ENCODE data around the gene OLFM3. TPM values are rescaled to one million over a fixed set of nuclear protein-coding genes. Genes with fewer than 3 reads are reported as not detected.

OLFM3 gene
- total RNA-seq, 1 donor from 2014 or later, result not detected

DNA sequence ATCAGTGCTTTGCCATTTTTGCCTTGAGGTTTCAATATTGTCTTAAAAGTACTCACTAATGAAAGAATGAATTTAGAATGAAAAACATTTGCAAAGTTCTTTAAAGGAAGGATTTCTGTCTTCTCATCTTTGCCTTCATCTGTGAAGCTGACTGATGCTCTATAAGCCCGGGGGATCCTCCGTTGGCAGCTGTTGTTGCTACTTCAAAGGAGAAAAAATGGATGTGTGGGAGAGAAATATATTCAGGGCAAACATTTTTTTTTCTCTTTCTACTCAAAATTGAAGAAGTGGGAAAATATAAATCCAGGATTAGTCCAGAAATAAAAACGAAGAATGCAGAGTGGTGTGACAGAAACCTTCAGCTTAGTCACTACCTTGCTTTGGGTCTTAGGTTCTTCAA is 142.5 kb downstream of the OLFM3 start:
- no peak for DNase-seq (ENCODE audit: low spot score)
- no peak for ATAC-seq

DNA sequence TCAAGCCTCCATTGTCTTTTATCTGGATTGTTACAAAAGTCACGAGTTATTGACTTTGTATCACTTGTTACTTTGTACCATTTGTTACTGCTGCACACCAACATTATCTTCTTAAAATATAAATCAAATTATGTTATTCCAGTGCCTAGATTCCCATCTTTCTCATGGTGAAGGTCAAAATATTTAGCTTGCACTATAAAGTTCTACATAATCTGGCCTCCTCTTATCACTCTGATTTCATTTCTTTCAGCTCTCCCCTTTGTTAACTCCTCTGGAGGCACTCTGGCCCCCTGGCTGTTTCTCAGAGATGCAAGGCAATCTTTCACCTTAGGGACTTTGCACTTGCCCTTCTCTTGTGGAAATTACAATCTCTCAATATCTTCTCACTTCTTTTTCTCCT is 143.8 kb downstream of the OLFM3 start:
- ATAC-seq (no peak), DNase-seq (ENCODE audit: low spot score) (no peak)

DNA sequence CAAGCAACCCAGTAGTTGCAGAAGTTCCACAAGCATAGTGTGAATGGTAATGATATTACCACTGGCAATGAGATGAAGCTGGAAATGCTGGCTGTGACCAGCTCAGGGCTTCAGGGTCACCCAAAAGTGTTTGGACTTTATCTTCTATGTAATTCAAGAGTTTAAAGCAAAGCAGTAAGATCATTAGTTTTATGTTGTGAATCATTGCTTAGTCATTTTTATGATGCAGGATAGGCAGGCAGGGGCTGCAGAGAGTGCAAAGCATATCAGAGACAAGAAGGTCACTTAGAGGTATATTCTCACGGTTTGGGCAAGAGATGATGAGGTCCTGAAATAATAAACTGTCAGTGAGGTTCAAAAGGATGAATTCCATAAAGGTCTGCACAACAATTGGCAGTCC is 147.4 kb downstream of the OLFM3 start:
- ATAC-seq (no peak), DNase-seq (ENCODE audit: low spot score) (no peak)

DNA sequence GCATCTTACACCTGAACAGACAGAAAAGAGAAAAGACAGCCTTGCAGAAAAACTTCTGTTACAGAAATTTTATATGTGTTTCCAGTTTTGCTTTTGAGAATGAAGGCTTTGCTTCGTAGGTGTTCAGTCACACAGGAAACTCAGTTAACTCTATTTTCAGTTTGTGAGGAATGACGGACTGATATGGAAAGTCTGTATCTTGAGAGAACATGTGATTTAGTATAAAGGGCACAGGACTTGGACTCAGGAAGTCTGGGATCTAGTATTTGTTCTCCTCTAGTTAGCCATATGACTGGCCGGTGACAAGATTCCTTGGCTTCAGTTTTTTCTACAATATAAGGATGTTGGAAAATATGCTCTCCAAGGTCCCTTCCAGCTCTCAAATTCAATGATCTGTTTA is 149.1 kb downstream of the OLFM3 start:
- DNase-seq (ENCODE audit: low spot score) (no peak), ATAC-seq (no peak)

DNA sequence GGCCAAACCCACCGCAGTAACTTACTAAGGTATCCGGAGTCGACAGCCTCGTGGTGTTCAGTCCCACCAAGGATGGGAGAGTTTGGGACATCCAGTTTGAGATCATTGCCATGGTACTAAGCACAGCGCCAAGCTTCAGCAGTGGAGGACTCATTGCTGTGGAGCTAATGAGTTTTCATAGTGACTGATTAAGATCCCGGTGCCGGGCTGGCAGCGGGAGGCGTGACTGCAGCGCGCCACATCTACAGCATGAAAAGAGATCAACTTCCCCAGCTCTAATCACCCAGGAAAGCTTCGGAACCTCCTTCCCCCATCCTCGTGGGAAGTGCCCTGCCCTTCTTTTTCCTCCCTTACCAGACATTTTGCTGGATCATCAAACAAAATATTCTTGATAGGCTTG is 149.9 kb downstream of the OLFM3 start:
- DNase-seq (ENCODE audit: low spot score) (no peak), ATAC-seq (no peak)

DNA sequence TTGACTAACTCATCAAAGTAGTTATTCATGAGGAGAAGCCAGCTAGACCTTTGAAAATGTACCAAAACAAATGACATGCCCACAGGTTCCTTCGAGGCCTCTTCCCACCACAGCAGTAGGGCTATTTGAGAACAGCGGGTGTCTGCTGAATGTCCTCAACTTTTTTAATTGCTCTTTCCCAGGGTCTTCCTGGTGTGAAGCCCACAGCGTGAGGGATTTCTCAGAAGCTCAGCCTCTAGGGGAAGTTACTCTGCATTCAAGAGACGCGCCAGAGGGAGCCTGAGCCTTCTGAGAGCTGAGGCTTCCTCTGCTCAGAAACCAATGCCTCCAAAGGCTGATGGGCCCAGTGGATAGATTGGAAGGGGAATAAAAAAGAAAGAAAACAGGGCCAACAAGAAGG is 153.6 kb downstream of the OLFM3 start:
- DNase-seq (ENCODE audit: low spot score) (no peak), ATAC-seq (no peak)

DNA sequence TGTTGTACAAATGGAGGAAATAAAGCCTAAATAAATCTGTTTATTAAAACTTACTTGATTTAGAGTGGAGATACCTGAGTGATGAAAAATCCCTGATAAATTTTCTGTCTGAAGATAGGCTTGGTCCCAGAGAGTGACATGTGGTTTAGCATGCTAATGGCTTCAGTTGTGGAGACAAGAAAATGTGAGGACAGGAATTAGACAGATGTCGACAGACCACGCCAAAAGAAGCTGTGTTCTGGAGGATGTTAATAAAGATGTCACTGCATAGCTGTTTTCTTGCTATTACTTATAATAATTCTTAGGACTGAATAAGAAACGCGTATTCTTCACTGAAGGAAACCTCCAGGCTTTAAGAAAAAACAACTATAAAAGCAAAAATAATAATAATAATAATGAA is 154.9 kb downstream of the OLFM3 start:
- ATAC-seq (no peak), DNase-seq (ENCODE audit: low spot score) (no peak)

DNA sequence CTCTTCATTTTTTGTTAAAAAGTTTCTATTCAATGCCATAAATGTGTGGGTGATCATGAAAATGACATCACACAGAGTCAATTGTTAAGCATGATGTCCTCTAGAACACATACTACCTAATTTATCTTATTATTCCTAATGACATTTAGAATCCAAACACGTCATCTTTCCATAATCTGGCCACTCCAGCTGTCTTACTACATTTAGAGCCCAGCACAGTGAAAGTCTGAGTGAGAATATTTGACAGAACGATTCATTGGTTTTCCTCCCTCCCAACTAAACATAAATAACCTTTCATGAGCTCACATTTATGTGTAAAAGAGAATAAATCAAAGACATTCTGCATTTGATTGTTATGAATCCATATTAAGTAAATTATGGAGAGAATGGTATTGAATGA is 160.7 kb downstream of the OLFM3 start:
- ATAC-seq (no peak), DNase-seq (ENCODE audit: low spot score) (no peak)

DNA sequence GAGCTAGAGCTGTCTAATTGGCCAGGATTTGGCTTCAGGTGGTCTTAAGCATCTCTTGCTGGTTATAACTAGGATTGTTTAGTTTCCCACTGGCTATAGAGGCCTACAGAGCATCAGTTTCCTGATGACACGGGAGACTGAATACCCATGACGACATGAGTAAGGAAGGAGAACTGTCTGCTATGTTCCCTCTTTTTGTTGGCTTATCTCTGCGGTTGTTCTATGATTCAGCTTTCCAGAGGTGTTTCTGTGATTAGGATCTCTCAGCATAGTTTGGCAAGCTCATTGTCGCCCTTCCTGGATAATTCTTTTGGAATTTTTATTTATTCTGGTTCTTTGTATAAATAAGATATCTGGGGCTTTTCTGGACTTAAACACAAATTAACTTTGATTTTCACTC is 163.4 kb downstream of the OLFM3 start:
- ATAC-seq (no peak), DNase-seq (ENCODE audit: low spot score) (no peak)

DNA sequence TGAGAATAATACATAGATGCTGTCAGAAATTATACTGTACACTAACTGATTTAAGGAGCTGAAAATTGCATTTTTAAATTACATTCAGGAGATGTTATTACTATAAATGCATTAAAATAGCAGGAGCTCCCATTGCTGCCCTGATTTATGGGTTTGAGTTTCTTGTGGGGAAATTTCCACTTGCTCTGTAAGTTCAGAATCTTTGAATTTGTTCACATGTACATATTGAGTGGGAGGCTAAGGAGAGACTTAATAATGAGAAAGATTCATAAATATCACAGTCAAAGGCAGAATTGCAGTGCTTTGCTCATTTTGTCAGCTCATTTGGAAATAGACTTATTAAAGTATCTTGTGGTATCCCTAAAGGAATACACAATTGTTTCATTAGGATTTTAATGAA is 170.3 kb downstream of the OLFM3 start:
- DNase-seq (ENCODE audit: low spot score), result no peak
- ATAC-seq, result no peak

DNA sequence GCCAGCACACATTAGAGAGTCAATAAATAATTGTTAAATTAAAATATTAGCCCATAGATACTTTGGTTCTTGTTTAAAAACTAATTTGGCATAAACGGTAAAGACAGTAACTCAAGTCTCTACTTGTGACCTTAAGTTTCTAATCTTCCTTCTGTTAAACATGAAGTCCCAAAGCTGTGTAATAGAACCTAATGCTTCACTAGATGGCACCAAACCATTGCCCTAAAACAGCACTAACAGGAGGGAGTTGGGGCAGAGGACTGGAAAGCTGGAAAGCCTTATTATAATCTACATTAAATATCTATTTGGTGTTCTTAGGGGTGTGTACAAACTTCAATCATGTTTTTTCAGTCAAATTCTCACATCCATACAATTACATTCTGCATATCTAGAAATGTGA is 176.7 kb downstream of the OLFM3 start:
- peak; percentile 47 for ATAC-seq

DNA sequence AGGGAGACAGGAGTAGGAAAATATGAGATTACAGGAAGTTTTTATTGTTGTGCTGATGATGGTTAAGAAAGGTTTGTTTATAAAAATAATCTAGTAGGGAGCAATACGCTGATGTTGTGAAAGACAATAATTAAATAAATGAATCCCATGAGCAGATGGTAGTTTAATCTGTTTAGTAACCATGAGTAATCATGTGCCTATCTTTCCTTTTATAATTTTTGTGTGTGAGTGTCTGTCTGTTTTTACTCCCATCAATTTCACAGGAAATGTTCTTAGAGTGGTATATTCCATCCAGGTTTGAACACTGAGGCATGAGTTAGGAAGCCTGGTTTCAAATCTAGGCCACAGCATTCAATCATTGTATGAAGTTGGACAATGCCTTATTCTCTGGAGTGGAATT is 180.5 kb downstream of the OLFM3 start:
- DNase-seq (ENCODE audit: low spot score) (no peak), ATAC-seq (no peak)

More for the DNA sequence above, 176.7 kb downstream of the OLFM3 start:
- no peak for DNase-seq (ENCODE audit: low spot score)

DNA sequence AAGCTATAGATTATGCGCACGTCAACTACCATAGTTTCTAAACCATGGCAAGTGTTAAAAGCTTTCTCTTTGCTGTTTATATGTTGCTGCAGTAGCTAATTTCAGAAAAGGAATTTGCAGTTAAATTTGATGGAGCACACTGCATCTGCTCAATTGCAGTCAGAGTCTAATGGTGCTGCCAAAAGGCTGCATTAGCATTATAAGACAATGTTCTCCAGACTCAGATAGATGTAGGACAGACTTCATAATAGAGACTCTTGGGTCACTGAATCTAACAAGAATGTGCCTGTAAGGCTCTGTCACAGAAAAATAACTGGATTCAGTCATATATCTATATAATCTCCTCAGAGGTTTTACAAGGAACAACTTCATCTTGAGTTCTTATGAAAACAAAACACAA is 198.3 kb downstream of the OLFM3 start:
- DNase-seq (ENCODE audit: low spot score), result no peak
- ATAC-seq, result no peak

DNA sequence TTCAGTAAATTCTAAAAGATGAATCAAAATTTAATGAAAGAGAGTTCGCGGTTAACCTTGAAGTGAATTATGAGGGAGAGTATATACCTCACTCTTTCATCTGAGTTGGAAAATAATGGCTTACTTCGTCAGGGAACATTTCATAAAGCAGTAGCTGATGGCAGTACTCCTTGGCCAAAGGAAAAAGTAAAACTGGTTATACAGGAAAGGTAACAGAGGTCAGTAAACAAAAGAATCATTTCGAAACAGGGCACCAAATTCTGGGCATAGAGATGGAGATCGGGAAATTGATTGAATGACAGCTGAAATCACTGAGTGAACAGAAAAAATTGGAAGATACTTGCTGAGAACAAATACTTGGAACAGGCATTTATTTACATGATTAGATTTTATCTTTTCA is 199.0 kb downstream of the OLFM3 start:
- ATAC-seq (no peak), DNase-seq (ENCODE audit: low spot score) (no peak)

DNA sequence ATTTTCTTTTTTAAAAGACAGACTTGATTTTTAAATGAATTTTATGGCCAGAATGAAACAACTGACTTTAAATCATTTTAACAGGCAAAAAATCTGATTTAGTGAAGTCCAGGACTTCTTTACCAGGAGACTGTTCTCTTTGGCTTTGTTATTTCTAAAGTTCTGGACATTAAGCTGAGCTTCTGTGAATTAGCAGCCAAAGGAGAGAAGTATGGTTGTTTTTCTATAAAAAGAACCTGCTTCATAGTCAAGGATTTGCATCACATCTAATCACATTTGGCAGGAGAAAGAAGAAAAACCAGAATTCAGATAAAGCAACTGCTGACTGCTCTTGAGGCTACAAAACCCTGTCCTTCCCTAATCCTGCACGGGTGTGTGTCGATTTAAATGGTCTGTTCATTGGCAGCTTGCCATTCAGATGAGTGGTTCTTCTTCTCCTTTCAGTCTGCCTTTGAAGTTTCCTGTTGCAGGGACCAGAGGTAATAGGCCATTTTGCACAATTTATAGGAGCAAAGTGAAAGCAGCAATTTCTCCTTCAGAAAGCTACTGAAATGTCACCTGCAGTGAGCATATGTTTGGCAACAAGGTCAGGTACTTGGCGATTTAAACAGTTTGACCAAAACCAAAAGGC is 215.4 kb downstream of the OLFM3 start:
- ATAC-seq, result no peak
- no peak for DNase-seq (ENCODE audit: low spot score)

DNA sequence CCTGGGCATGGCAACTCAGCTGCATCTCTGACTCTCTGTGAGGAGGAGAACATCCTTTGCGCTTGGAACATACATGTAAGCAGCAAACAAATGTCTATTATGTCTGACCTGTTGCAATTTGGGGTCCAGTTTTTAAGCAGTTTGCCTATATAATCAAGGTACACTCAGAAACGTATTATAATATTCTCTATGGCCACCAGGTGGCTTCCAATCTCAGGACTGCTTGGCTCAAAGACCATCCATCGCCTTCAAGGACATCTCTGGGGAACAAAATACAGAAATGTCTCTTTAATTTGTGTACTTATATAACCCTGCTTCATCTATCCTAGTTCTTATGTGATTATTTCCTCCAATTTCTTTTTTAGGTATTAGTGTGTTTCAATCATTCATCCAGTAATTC is 227.2 kb downstream of the OLFM3 start:
- peak; percentile 36 for ATAC-seq
- no peak for DNase-seq (ENCODE audit: low spot score)

DNA sequence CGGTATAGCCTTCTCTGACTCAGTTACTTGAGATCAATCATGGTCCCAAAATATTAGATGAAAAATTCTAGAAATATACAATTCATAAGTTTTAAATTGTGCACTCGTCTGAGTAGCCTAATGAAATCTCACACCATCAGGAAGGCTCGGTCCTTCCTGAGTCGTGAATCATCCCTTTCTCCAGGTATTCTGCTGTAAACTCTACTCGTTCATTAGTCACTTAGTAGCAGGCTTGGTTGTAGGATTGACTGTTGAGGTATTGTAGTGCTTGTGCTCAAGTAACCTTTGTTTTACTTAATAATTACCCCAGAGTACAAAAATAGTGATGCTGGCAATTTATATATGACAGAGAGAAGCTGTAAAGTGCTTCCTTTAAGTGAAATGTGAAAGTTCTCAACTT is 238.7 kb downstream of the OLFM3 start:
- no peak for ATAC-seq

DNA sequence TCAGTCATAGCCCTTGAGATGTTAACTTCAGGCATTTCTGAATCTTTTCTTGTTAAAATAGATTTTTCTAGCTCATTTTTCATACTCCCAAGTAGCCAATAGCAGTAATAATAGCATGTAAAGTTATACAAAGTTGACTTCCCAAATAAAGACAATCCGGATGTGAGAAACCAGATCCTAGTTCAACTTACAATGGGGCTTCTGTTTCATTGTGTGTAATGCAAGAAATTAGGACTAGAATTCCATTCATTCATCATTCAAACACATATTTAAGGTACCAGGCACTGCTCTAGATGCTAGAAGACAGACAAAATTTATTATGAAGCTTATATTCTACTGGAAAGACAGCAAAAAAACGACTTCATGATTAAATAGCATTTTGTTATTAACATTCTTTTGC is 240.3 kb downstream of the OLFM3 start:
- ATAC-seq (no peak), DNase-seq (ENCODE audit: low spot score) (no peak)

More for the DNA sequence above, 238.7 kb downstream of the OLFM3 start:
- DNase-seq (ENCODE audit: low spot score), result no peak
